SK-N-MC (cell line): Measurements from ENCODE around the gene LAMB3.

Experiments used
- EZH2 ChIP-seq: fragments of 200-600 bp; sonication (generic); IDR thresholded peaks from one replicate; pipeline ENCODE4 v1.6.1; 2017; ENCODE audit warnings: antibody characterized with exemption
- FOXP2 ChIP-seq: optimal IDR thresholded peaks from 2 replicates; pipeline ENCODE3; 2011; ENCODE audit warnings: mild to moderate bottlenecking, moderate library complexity; ENCODE audit not compliant: insufficient read depth; ENCODE audit errors: extremely low read length, control extremely low read depth
- POLR2AphosphoS5 ChIP-seq: IDR thresholded peaks from 2 replicates; pipeline ENCODE4 v1.6.1; 2012; ENCODE audit warnings: mild to moderate bottlenecking, low read depth, low read length, borderline replicate concordance

- TF ChIP-seq EZH2 = no peak
- TF ChIP-seq POLR2AphosphoS5 = no peak
- TF ChIP-seq FOXP2 = no peak
These were observed 20.7 kb upstream of the LAMB3 start for GRCh38 chr1:209672705-209673630.
